GM12878 (cell line): ENCODE measurements around the gene SIK2. TPM values are rescaled to one million over a fixed set of nuclear protein-coding genes. Genes with fewer than 3 reads are reported as not detected.

ENCODE experiments used
- ATAC-seq: fragments of 200-7000 bp; cut with Tn5 transposase; 3 replicates; pipeline ENCODE4 v1.9.1; 2020; ENCODE audit warnings: mild to moderate bottlenecking, moderate library complexity
- BruUV-seq: library from RNA; stranded (reverse); fragments of 400-500 nt; replicated peaks from 2 replicates; lab custom pipeline; 2021; lab: Mats Ljungman, UMichigan
- CTCF ChIA-PET: fragments of 300-600 bp; sonication (Branson Sonifier 250); formaldehyde crosslinking; extraction: SDS; loops from one replicate; lab custom pipeline; 2021; ENCODE audit warnings: inconsistent platforms; lab: Yijun Ruan, JAX
- POLR2A ChIA-PET: fragments of 350-600 bp; formaldehyde crosslinking; extraction: SDS; loops from one replicate; lab custom pipeline; 2021; ENCODE audit warnings: inconsistent platforms; lab: Charles Lee
- RAD21 ChIA-PET: fragments of 300-600 bp; sonication (Branson Sonifier 250); formaldehyde crosslinking; loops from one replicate; lab custom pipeline; 2023; ENCODE audit warnings: antibody characterized with exemption; ENCODE audit not compliant: unreplicated experiment; lab: Charles Lee
- SMC1A ChIA-PET: fragments of 300-600 bp; sonication (Branson Sonifier 250); formaldehyde crosslinking; loops from one replicate; lab custom pipeline; 2023; ENCODE audit not compliant: unreplicated experiment, uncharacterized antibody; lab: Charles Lee
- DNase-seq: peaks from one replicate; pipeline ENCODE4 v3.0.0-alpha.2; 2011; ENCODE audit warnings: low read depth, low spot score
- FAIRE-seq: peaks from 3 replicates; lab custom pipeline; 2011; peaks lifted over from hg19 to GRCh38; lab: Jason Lieb, UNC
- H2AFZ ChIP-seq: 2 replicates; pipeline ENCODE4 v1.6.0; 2011; ENCODE audit warnings: low read depth, low read length, control low read depth; ENCODE audit not compliant: control insufficient read depth
- H3K27ac ChIP-seq: 2 replicates; pipeline ENCODE4 v1.5.1; 2011; ENCODE audit warnings: control low read depth; ENCODE audit not compliant: control insufficient read depth, insufficient read depth
- H3K27me3 ChIP-seq, 2 experiments: replicated peaks in 1 of 2; 2 replicates each; pipeline versions ENCODE4 v1.6.0 to v1.6.1; 2011; ENCODE audit warnings: low read length in 1 of 2; ENCODE audit not compliant: control insufficient read depth in 2 of 2, insufficient read depth in 2 of 2
- H3K36me3 ChIP-seq, 2 experiments: 2 replicates each; pipeline ENCODE4 v1.5.1; 2011; ENCODE audit warnings: low read length in 1 of 2; ENCODE audit not compliant: control insufficient read depth in 2 of 2, insufficient read depth in 2 of 2
- H3K4me1 ChIP-seq: 2 replicates; pipeline ENCODE4 v1.6.1; 2011; ENCODE audit warnings: mild to moderate bottlenecking, low read length, moderate library complexity, mixed read lengths; ENCODE audit not compliant: control insufficient read depth, insufficient read depth
- H3K4me2 ChIP-seq: 2 replicates; pipeline ENCODE4 v1.6.0; 2011; ENCODE audit warnings: control low read depth; ENCODE audit not compliant: control insufficient read depth, insufficient read depth
- H3K4me3 ChIP-seq: fragments of 200-600 bp; sonication (generic); 2 replicates; pipeline ENCODE4 v1.5.1; 2016
- H3K79me2 ChIP-seq: 2 replicates; pipeline ENCODE4 v1.6.0; 2011; ENCODE audit warnings: low read length; ENCODE audit not compliant: control insufficient read depth, insufficient read depth
- H3K9ac ChIP-seq: 2 replicates; pipeline ENCODE4 v1.8.0; 2011; ENCODE audit warnings: low read length, control low read depth, mixed read lengths; ENCODE audit not compliant: control insufficient read depth, insufficient read depth
- H3K9me3 ChIP-seq: replicated peaks from 3 replicates; pipeline ENCODE4 v1.5.1; 2011; ENCODE audit warnings: mild to moderate bottlenecking, low read length; ENCODE audit not compliant: control insufficient read depth, insufficient read depth
- H4K20me1 ChIP-seq: 2 replicates; pipeline ENCODE4 v1.6.0; 2011; ENCODE audit not compliant: control insufficient read depth, insufficient read depth
- BACH1 ChIP-seq: fragments of 450-650 bp; IDR thresholded peaks from 2 replicates; pipeline ENCODE4 v1.6.1; 2017; ENCODE audit warnings: mild to moderate bottlenecking, borderline replicate concordance
- BCL3 ChIP-seq: IDR thresholded peaks from 2 replicates; pipeline ENCODE4 v1.6.1; 2011; ENCODE audit warnings: borderline replicate concordance, low read depth, mild to moderate bottlenecking, moderate library complexity, low read length; ENCODE audit not compliant: insufficient read depth, poor library complexity, severe bottlenecking
- CBFB ChIP-seq: IDR thresholded peaks from 2 replicates; pipeline ENCODE4 v1.6.1; 2016; ENCODE audit warnings: antibody characterized with exemption, low read depth
- CEBPB ChIP-seq, 2 experiments: fragments of 150-350 bp in 1 of 2; IDR thresholded peaks; 2 replicates each; pipeline ENCODE4 v1.6.1; 2012 to 2014; ENCODE audit warnings: low read depth in 2 of 2, low read length in 2 of 2, borderline replicate concordance in 1 of 2, inconsistent platforms in 1 of 2
- CHD1 ChIP-seq: IDR thresholded peaks from 2 replicates; pipeline ENCODE4 v1.6.1; 2012; ENCODE audit warnings: low read depth, low read length, improper control_type of control experiment
- CUX1 ChIP-seq: IDR thresholded peaks from 2 replicates; pipeline ENCODE4 v1.6.1; 2012; ENCODE audit warnings: improper control_type of control experiment, low read depth, low read length; ENCODE audit not compliant: insufficient replicate concordance
- DPF2 ChIP-seq: fragments of 450-650 bp; IDR thresholded peaks from 2 replicates; pipeline ENCODE4 v1.6.1; 2017; ENCODE audit warnings: mild to moderate bottlenecking
- HDAC2 ChIP-seq: fragments of 200-600 bp; sonication (generic); IDR thresholded peaks from 2 replicates; pipeline ENCODE4 v1.6.1; 2017
- IKZF2 ChIP-seq, 2 experiments: fragments of 450-650 bp; IDR thresholded peaks; 2 replicates each; pipeline ENCODE4 v1.6.1; 2017; ENCODE audit warnings: mild to moderate bottlenecking in 2 of 2, moderate library complexity in 2 of 2
- JUND ChIP-seq: IDR thresholded peaks from 2 replicates; pipeline ENCODE4 v1.6.1; 2012; ENCODE audit warnings: low read depth, mild to moderate bottlenecking, low read length, improper control_type of control experiment, moderate library complexity
- MYC ChIP-seq: IDR thresholded peaks from 2 replicates; pipeline ENCODE4 v1.6.1; 2011; ENCODE audit warnings: mild to moderate bottlenecking, low read length, moderate library complexity, inconsistent platforms; ENCODE audit not compliant: insufficient read depth, insufficient replicate concordance, insufficient read length, severe bottlenecking
- NR2C1 ChIP-seq: fragments of 450-650 bp; IDR thresholded peaks from 2 replicates; pipeline ENCODE4 v1.6.1; 2017; ENCODE audit warnings: antibody characterized with exemption, mild to moderate bottlenecking, moderate library complexity
- PKNOX1 ChIP-seq: fragments of 450-650 bp; IDR thresholded peaks from 2 replicates; pipeline ENCODE4 v1.6.1; 2016; ENCODE audit warnings: mild to moderate bottlenecking
- POLR2AphosphoS5 ChIP-seq: IDR thresholded peaks from 2 replicates; pipeline ENCODE4 v1.6.1; 2011; ENCODE audit warnings: mild to moderate bottlenecking, low read length, inconsistent platforms
- SREBF2 ChIP-seq: IDR thresholded peaks from 2 replicates; pipeline ENCODE4 v1.6.1; 2012; ENCODE audit warnings: mild to moderate bottlenecking, low read length
- ZNF384 ChIP-seq: IDR thresholded peaks from 2 replicates; pipeline ENCODE4 v1.6.1; 2012; ENCODE audit warnings: low read depth, mild to moderate bottlenecking, low read length, improper control_type of control experiment, borderline replicate concordance
- WGBS: methylation state at CpG from one replicate; pipeline ENCODE4 v1.1.6; 2016; ENCODE audit warnings: low lambda C conversion rate; ENCODE audit not compliant: insufficient replicate concordance, insufficient coverage; ENCODE audit errors: missing lambda C conversion rate; 5-methylcytosine and 5-hydroxymethylcytosine counted together
- in situ Hi-C: fragments of 300-500 bp; cut with MboI; formaldehyde crosslinking; loops from 9 replicates; pipeline ENCODE4 v1.14.3; 2018; ENCODE audit warnings: mixed read lengths
- intact Hi-C: fragments of 100-400 bp; cut with micrococcal nuclease; formaldehyde crosslinking; loops from one replicate; pipeline ENCODE4 v1.14.2; 2022; ENCODE audit not compliant: unreplicated experiment
- polyA plus RNA-seq, 11 experiments: library from polyadenylated mRNA; depleted of rRNA in 4 of 11; unstranded in 6 of 11; stranded (reverse) in 5 of 11; fragments of >200 nt; fragmentation: Nextera tagmentation in 4 of 11; fragmentation: Illumina TruSeq in 1 of 11; extraction: Ambion mirVana in 4 of 11; extraction: Trizol in 1 of 11; gene quantifications; 1 replicate in 1 of 11; 2 replicates in 10 of 11; pipeline versions ENCODE4 v1.2.1 to v1.2.3, GENCODE V29; 2011 to 2016; ENCODE audit warnings: inconsistent platforms in 2 of 11, missing spikeins in 2 of 11, low read depth in 1 of 11
- total RNA-seq, 4 experiments: library from RNA; depleted of rRNA in 3 of 4; stranded (reverse); fragments of >200 nt in 3 of 4; fragmentation: Illumina TruSeq in 1 of 4; extraction: Trizol in 1 of 4; gene quantifications; 2 replicates each; pipeline versions ENCODE4 v1.2.1 to v1.2.3, GENCODE V29; 2013 to 2021

SIK2 gene
- total and polyA plus RNA-seq, 10 of the 15 experiments (the other 5 are each of a cell fraction or from before 2014, with no cell fraction given): 0.97 to 14.2 (median 4.5) TPM

GRCh38 chr11:111761036-111761435, 158.8 kb downstream of the SIK2 start:
- no TSS peak for BruUV-seq
- RAD21 ChIA-PET: interaction anchor here (1.1 to 7.6 kb wide), 2 partner anchors 15 to 17 kb away, joined by 3 to 136 read pairs; no protein-coding TSS in a partner anchor
- POLR2A ChIA-PET: no interaction called here
- H2AFZ ChIP-seq: no peak overlapping the region
- H4K20me1 ChIP-seq: no peaks in the 10 kb centered on the region
- H3K9me3 ChIP-seq: no peaks in the 10 kb centered on the region
- intact Hi-C loops (no loop called here), in situ Hi-C loops (no loop called here)
- no peaks in the 10 kb centered on the region for H3K4me1 ChIP-seq
- SMC1A ChIA-PET: interaction anchor here (0.6 to 7.2 kb wide), 6 partner anchors 14 to 64 kb away, joined by 3 to 69 read pairs (median 4); no protein-coding TSS in a partner anchor
- peaks cover 21% of the 10 kb centered on the region for H3K79me2 ChIP-seq
- no peaks in the 10 kb centered on the region for H3K27me3 ChIP-seq
- WGBS: 100% methylated on average over 4 of the region's 4 CpGs
- CTCF ChIA-PET: interaction anchor here (1.2 to 13.4 kb wide), 4 partner anchors 16 to 174 kb away, joined by 3 to 174 read pairs (median 87); partner anchors contain the start of genes ALG9 and SIK2
- H3K4me3 ChIP-seq: no peak overlapping the region
- H3K27ac ChIP-seq: no peak overlapping the region
- DNase-seq (no peak), FAIRE-seq (no peak), ATAC-seq (no peak)
- no peak overlapping the region for H3K9ac ChIP-seq
- H3K36me3 ChIP-seq: peaks cover 3 to 23% of the 10 kb centered on the region in 2 experiments
- no peak overlapping the region for H3K4me2 ChIP-seq
- no peak for TF ChIP-seq SREBF2
- no peak for TF ChIP-seq PKNOX1
- TF ChIP-seq DPF2: no peak
- no peak for TF ChIP-seq CBFB
- TF ChIP-seq BCL3: no peak
- no peak for TF ChIP-seq NR2C1
- TF ChIP-seq CEBPB (IDR thresholded peaks at IDR 0.05; ENCODE audit: borderline replicate concordance in 1 of 2, low read depth in 2 of 2, low read length in 2 of 2): no peak
- no peak for TF ChIP-seq ZNF384
- no peak for TF ChIP-seq POLR2AphosphoS5
- no peak for TF ChIP-seq MYC
- TF ChIP-seq CUX1: no peak
- TF ChIP-seq JUND: no peak
- TF ChIP-seq HDAC2: no peak
- no peak for TF ChIP-seq BACH1
- TF ChIP-seq CHD1: no peak
- TF ChIP-seq IKZF2 (IDR thresholded peaks at IDR 0.05): no peak
